ENCODE data around the gene GFAP.

DNA sequence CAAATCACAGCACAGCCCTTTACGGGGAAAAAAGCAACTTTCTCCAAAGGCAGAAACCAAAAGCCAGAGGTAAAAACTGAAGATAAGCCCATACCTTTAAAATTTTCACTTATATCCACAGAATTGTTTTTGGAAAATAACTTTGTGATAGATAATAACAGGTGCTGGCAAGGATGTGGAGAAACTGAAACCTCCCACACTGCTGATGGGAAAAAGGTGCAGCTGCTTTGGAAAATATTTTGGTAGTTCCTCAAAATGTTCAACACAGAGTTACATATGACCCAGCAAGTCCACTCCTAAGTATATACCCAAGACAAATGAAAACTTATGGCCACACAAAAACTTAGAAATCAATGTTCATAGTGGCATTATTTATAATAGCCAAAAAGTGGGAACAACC lies 28.3 kb downstream of the GFAP start:
- no peak for TF ChIP-seq GATA2 (IDR thresholded peaks at IDR 0.05; ENCODE audit: low read depth, low read length)
- no peak for TF ChIP-seq GATA3 (IDR thresholded peaks at IDR 0.05; ENCODE audit: low read depth, low read length)

All from SH-SY5Y (cell line).